Natural killer cell (primary cell): ENCODE data around the gene CXCL16. TPM values are rescaled to one million over a fixed set of nuclear protein-coding genes. Genes with fewer than 3 reads are reported as not detected.
"Not testable (repeated sequence)": the region's sequence is repeated elsewhere in the genome, so short reads cannot be mapped to it uniquely, and the experiment has no call there.

ENCODE experiments used
- ATAC-seq, 3 donors: fragments of 150-1000 bp in 2 of 3; fragments of 200-7000 bp in 1 of 3; cut with Tn5 transposase; 1 replicate in 1 of 3; 2 replicates in 2 of 3; pipeline ENCODE4 v1.10.0; 2021; ENCODE audit warnings: mild to moderate bottlenecking in 2 of 3, moderate library complexity in 2 of 3
- DNase-seq, 2 donors: peaks; one replicate each; pipeline versions ENCODE4 v3.0.0 to v3.0.0-alpha.2; 2013 to 2021; ENCODE audit warnings: mixed read lengths in 1 of 2
- H3K27ac ChIP-seq: one replicate; pipeline ENCODE4 v1.5.1; 2013; ENCODE audit warnings: mild to moderate bottlenecking, low read length
- H3K27me3 ChIP-seq: one replicate; pipeline ENCODE4 v1.6.1; 2013; ENCODE audit warnings: low read length; ENCODE audit not compliant: control insufficient read depth, insufficient read depth
- H3K36me3 ChIP-seq: one replicate; pipeline ENCODE4 v1.6.1; 2013; ENCODE audit warnings: low read length; ENCODE audit not compliant: control insufficient read depth, insufficient read depth
- H3K4me1 ChIP-seq: one replicate; pipeline ENCODE4 v1.6.1; 2013; ENCODE audit warnings: low read length; ENCODE audit not compliant: control insufficient read depth, insufficient read depth
- H3K4me3 ChIP-seq: one replicate; pipeline ENCODE4 v1.5.1; 2013; ENCODE audit warnings: low read length
- H3K9me3 ChIP-seq: one replicate; pipeline ENCODE4 v1.6.1; 2013; ENCODE audit warnings: low read length; ENCODE audit not compliant: control insufficient read depth, insufficient read depth
- H3K27ac Mint-ChIP-seq, 2 donors: one replicate each; pipeline ENCODE4 v1.8.0; 2022; ENCODE audit warnings: mild to moderate bottlenecking in 2 of 2, mixed read lengths in 2 of 2, moderate library complexity in 1 of 2
- H3K27me3 Mint-ChIP-seq, 2 donors: one replicate each; pipeline ENCODE4 v1.8.0; 2022; ENCODE audit warnings: low read depth in 2 of 2, mixed read lengths in 2 of 2
- H3K36me3 Mint-ChIP-seq: one replicate; pipeline ENCODE4 v1.8.0; 2022; ENCODE audit warnings: mixed read lengths
- H3K4me1 Mint-ChIP-seq, 2 donors: one replicate each; pipeline ENCODE4 v1.8.0; 2022; ENCODE audit warnings: mixed read lengths in 2 of 2
- H3K4me3 Mint-ChIP-seq: one replicate; pipeline ENCODE4 v1.8.0; 2022; ENCODE audit warnings: mild to moderate bottlenecking, moderate library complexity, mixed read lengths
- H3K9me3 Mint-ChIP-seq, 2 donors: one replicate each; pipeline ENCODE4 v1.8.0; 2022; ENCODE audit warnings: mixed read lengths in 2 of 2
- CTCF ChIP-seq: fragments of 200-600 bp; IDR thresholded peaks from one replicate; pipeline ENCODE4 v1.8.0; 2022; ENCODE audit warnings: antibody characterized with exemption
- WGBS: methylation state at CpG from one replicate; pipeline ENCODE4 v1.1.7; 2013; ENCODE audit warnings: missing lambda C conversion rate; ENCODE audit not compliant: insufficient coverage; 5-methylcytosine and 5-hydroxymethylcytosine counted together
- intact Hi-C: fragments of 100-400 bp; cut with micrococcal nuclease; formaldehyde crosslinking; loops from one replicate; pipeline ENCODE4 v1.14.2; 2022
- total RNA-seq, 4 donors: library from RNA; stranded (reverse); fragments of 120-200 nt in 1 of 4; gene quantifications; one replicate each; pipeline versions ENCODE4 v1.2.3 to v1.2.4, GENCODE V29; 2013 to 2022

Gene CXCL16
- total RNA-seq, 3 donors from 2014 or later (not counting 1 experiment from before 2014, with no cell fraction given): 4.0 to 31.8 (median 16.0) TPM

- Histone ChIP-seq H3K27me3 (no peaks in the 10 kb centered on the region), H3K9me3 (no peaks in the 10 kb centered on the region), H3K4me3 (no peak overlapping the region), H3K4me1 (peaks cover 42% of the 10 kb centered on the region), H3K36me3 (no peaks in the 10 kb centered on the region), H3K27ac (no peak overlapping the region)
- WGBS: 68% methylated on average over 7 of the region's 8 CpGs
- TF ChIP-seq CTCF: no peak
- DNase-seq (peak in 1 of 2 donors; percentile 72), ATAC-seq (no peak)
- Mint-ChIP-seq H3K4me3 (peak overlapping the region; percentile 74), H3K4me1 (peaks cover 38 to 48% of the 10 kb centered on the region in 2 donors), H3K9me3 (no peaks in the 10 kb centered on the region), H3K27me3 (no peaks in the 10 kb centered on the region), H3K27ac (peak overlapping the region; percentile 11 to 64), H3K36me3 (no peaks in the 10 kb centered on the region)
- intact Hi-C loops: no loop called here
Observed at GRCh38 chr17:4708436-4708835, 31.3 kb downstream of the CXCL16 start.

GRCh38 chr17:4706121-4706520 is 33.6 kb downstream of the CXCL16 start:
- Histone ChIP-seq H3K4me3 (no peak overlapping the region), H3K27ac (no peak overlapping the region), H3K4me1 (peaks cover 25% of the 10 kb centered on the region), H3K27me3 (no peaks in the 10 kb centered on the region), H3K36me3 (no peaks in the 10 kb centered on the region), H3K9me3 (no peaks in the 10 kb centered on the region)
- Mint-ChIP-seq H3K27me3 (no peaks in the 10 kb centered on the region), H3K9me3 (no peaks in the 10 kb centered on the region), H3K4me3 (peak overlapping the region; percentile 43), H3K4me1 (peaks cover 34 to 45% of the 10 kb centered on the region in 2 donors), H3K27ac (no peak overlapping the region), H3K36me3 (no peaks in the 10 kb centered on the region)
- WGBS: 87% methylated on average over 7 of the region's 7 CpGs
- TF ChIP-seq CTCF: no peak
- ATAC-seq (no peak), DNase-seq (no peak)
- intact Hi-C loops: no loop called here

- Mint-ChIP-seq H3K9me3 (no peaks in the 10 kb centered on the region), H3K4me1 (peaks cover 32 to 37% of the 10 kb centered on the region in 2 donors), H3K4me3 (peak overlapping the region; percentile 90), H3K27ac (peak overlapping the region; percentile 35 to 57), H3K27me3 (no peaks in the 10 kb centered on the region), H3K36me3 (no peaks in the 10 kb centered on the region)
- Histone ChIP-seq H3K36me3 (no peaks in the 10 kb centered on the region), H3K4me1 (peaks cover 21% of the 10 kb centered on the region), H3K27me3 (no peaks in the 10 kb centered on the region), H3K27ac (no peak overlapping the region), H3K4me3 (no peak overlapping the region), H3K9me3 (no peaks in the 10 kb centered on the region)
- WGBS: 97% methylated on average over 15 of the region's 15 CpGs
- intact Hi-C loops: no loop called here
- ATAC-seq: no peak
- TF ChIP-seq CTCF: no peak
- DNase-seq: no peak
Observed at GRCh38 chr17:4704991-4705390, 34.7 kb downstream of the CXCL16 start.

GRCh38 chr17:4704574-4704907 is 35.2 kb downstream of the CXCL16 start:
- peak overlapping the region; percentile 90 for H3K4me3 Mint-ChIP-seq
- Histone ChIP-seq H3K4me1 (peaks cover 16% of the 10 kb centered on the region), H3K4me3 (peak overlapping the region; percentile 89), H3K27ac (peak overlapping the region; percentile 81)
- H3K36me3 Mint-ChIP-seq, intact Hi-C loops, H3K9me3 Mint-ChIP-seq, H3K27me3 Mint-ChIP-seq, DNase-seq, H3K36me3 ChIP-seq, H3K27me3 ChIP-seq, H3K9me3 ChIP-seq, ATAC-seq: not testable (repeated sequence)
- WGBS: 49% methylated on average over 14 of the region's 14 CpGs
- H3K4me1 Mint-ChIP-seq: peaks cover 27 to 32% of the 10 kb centered on the region in 2 donors
- peak overlapping the region; percentile 35 to 57 for H3K27ac Mint-ChIP-seq
